ENCODE data around the gene RTN4R. TPM values are rescaled to one million over a fixed set of nuclear protein-coding genes. Genes with fewer than 3 reads are reported as not detected.

RTN4R gene
- total and polyA plus RNA-seq, 2 donors from 2014 or later: 1.2 to 2.5 TPM

DNA sequence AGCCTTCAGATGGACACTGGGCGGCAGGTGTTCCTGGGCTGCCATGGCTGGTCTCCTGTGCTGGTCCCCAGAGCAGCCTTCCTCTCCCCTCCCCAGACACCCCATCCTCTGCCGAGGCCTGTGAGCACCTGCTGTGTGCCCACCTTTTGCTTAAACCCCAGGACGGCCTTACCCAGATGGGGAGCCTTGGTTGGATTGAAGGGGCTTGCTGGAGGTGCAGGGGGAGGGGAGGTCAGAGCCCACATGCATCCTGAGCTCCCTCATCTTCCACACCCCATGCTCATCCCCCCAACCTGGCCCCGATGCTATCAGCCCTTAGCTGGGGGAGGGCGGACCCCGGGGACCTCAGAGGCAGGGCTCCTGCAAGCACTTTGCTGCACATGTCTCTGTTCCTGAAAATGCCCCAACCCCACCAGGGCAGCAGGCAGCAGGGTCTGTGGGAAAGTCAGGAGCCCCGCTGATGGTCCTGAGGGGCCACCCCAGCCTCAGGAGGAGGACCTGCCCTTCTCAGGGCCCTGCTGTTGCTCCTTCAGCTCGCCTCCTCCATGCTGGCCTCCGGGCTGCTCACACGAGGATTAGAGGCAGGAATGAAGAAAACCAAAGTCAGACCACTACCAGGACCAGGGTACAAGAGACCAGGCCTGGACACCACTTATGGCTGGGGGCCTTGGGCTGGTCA lies 75.7 kb downstream of the RTN4R start:
- H3K4me1 ChIP-seq (ENCODE audit: control insufficient read depth in 2 of 3, insufficient read depth in 2 of 3, low read depth in 1 of 3, low read length in 3 of 3): no peaks in the 10 kb centered on the region

DNA sequence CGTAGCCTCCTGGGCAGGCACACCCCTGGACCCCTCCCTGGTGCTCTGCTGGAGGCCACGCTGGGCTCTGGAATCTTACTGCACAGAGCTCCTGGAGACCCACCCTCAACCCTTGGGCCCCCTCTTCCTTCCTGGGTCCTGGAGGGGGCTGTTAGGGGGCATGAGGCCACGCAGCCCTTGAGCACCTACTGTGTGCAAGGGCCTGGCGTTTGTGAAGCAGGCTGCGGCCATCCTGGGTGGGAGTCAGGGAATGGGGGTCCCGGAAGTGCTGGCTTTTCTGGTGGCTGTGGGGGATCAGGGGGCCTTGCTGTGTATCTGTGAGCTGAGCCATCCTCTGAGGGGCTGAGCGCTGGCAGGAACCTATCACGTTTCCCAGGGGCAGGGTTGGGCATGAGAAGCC lies 76.3 kb downstream of the RTN4R start:
- Histone ChIP-seq H3K9me3 (ENCODE audit: control insufficient read depth in 2 of 3, insufficient read depth in 1 of 3, low read length in 3 of 3) (no peaks in the 10 kb centered on the region), H3K9ac (ENCODE audit: low read length in 3 of 3) (no peak overlapping the region), H3K4me1 (ENCODE audit: control insufficient read depth in 2 of 3, insufficient read depth in 2 of 3, low read depth in 1 of 3, low read length in 3 of 3) (no peaks in the 10 kb centered on the region), H3K27me3 (ENCODE audit: control insufficient read depth, insufficient read depth, low read length) (no peaks in the 10 kb centered on the region), H3K27ac (ENCODE audit: low read depth in 2 of 2, low read length in 2 of 2) (no peak overlapping the region), H3K4me3 (ENCODE audit: low read length in 3 of 3) (no peak overlapping the region), H3K36me3 (ENCODE audit: control insufficient read depth in 2 of 3, insufficient read depth in 3 of 3, low read length in 3 of 3) (no peaks in the 10 kb centered on the region)
- DNase-seq (no peak), FAIRE-seq (no peak)
- no peak for TF ChIP-seq CTCF (IDR thresholded peaks at IDR 0.05; ENCODE audit: borderline replicate concordance, extremely low read depth, insufficient read depth)
- intact Hi-C loops (cut with DNase I): no loop called here

More for the DNA sequence above, 75.7 kb downstream of the RTN4R start:
- intact Hi-C loops (cut with DNase I): no loop called here
- Histone ChIP-seq H3K36me3 (ENCODE audit: control insufficient read depth in 2 of 3, insufficient read depth in 3 of 3, low read length in 3 of 3) (no peaks in the 10 kb centered on the region), H3K4me3 (ENCODE audit: low read length in 3 of 3) (no peak overlapping the region), H3K27me3 (ENCODE audit: control insufficient read depth, insufficient read depth, low read length) (no peaks in the 10 kb centered on the region), H3K9me3 (ENCODE audit: control insufficient read depth in 2 of 3, insufficient read depth in 1 of 3, low read length in 3 of 3) (no peaks in the 10 kb centered on the region), H3K27ac (ENCODE audit: low read depth in 2 of 2, low read length in 2 of 2) (no peak overlapping the region), H3K9ac (ENCODE audit: low read length in 3 of 3) (no peak overlapping the region)
- no peak for FAIRE-seq
- TF ChIP-seq CTCF (IDR thresholded peaks at IDR 0.05; ENCODE audit: borderline replicate concordance, extremely low read depth, insufficient read depth): no peak
- no peak for DNase-seq

Small RNAs within 50 kb of the gene (microRNA-seq; reads per million reads assigned to microRNA genes)
- gene MIR1286: not detected

Other genes starting within 250 kb of the RTN4R start
- 27.7 TPM for gene TANGO2, start 247.2 kb downstream of the RTN4R start, total RNA-seq
- gene TANGO2, start 247.2 kb downstream of the RTN4R start, polyA plus RNA-seq (ENCODE audit: insufficient read depth, low read depth, low replicate concordance): 37.3 TPM
- gene DGCR8, start 188.1 kb downstream of the RTN4R start, total RNA-seq: 40.1 TPM
- 12.2 TPM for gene DGCR8, start 188.1 kb downstream of the RTN4R start, polyA plus RNA-seq (ENCODE audit: insufficient read depth, low read depth, low replicate concordance)
- 67.2 TPM for gene RANBP1, start 152.2 kb downstream of the RTN4R start, total RNA-seq
- 80.5 TPM for gene RANBP1, start 152.2 kb downstream of the RTN4R start, polyA plus RNA-seq (ENCODE audit: insufficient read depth, low read depth, low replicate concordance)
- 50.0 TPM for gene TRMT2A, start 151.1 kb downstream of the RTN4R start, total RNA-seq
- gene TRMT2A, start 151.1 kb downstream of the RTN4R start, polyA plus RNA-seq (ENCODE audit: insufficient read depth, low read depth, low replicate concordance): 37.3 TPM
- 57.1 TPM for gene ZDHHC8, start 136.5 kb downstream of the RTN4R start, total RNA-seq
- gene ZDHHC8, start 136.5 kb downstream of the RTN4R start, polyA plus RNA-seq (ENCODE audit: insufficient read depth, low read depth, low replicate concordance): 18.8 TPM
- gene CCDC188, start 117.3 kb downstream of the RTN4R start, total RNA-seq: 2.8 TPM
- 0.54 TPM for gene CCDC188, start 117.3 kb downstream of the RTN4R start, polyA plus RNA-seq (ENCODE audit: insufficient read depth, low read depth, low replicate concordance)
- 35.3 TPM for gene DGCR6L, start 51.7 kb upstream of the RTN4R start, total RNA-seq
- 137 TPM for gene DGCR6L, start 51.7 kb upstream of the RTN4R start, polyA plus RNA-seq (ENCODE audit: insufficient read depth, low read depth, low replicate concordance)
- gene ZNF74, start 125.8 kb upstream of the RTN4R start, total RNA-seq: 6.5 TPM
- 3.7 TPM for gene ZNF74, start 125.8 kb upstream of the RTN4R start, polyA plus RNA-seq (ENCODE audit: insufficient read depth, low read depth, low replicate concordance)
- gene SCARF2, start 169.5 kb upstream of the RTN4R start, total RNA-seq: 12.3 TPM
- 5.0 TPM for gene SCARF2, start 169.5 kb upstream of the RTN4R start, polyA plus RNA-seq (ENCODE audit: insufficient read depth, low read depth, low replicate concordance)
- 22.4 TPM for gene KLHL22, start 227.5 kb upstream of the RTN4R start, total RNA-seq
- 24.3 TPM for gene KLHL22, start 227.5 kb upstream of the RTN4R start, polyA plus RNA-seq (ENCODE audit: insufficient read depth, low read depth, low replicate concordance)
- gene MED15, start 239.3 kb upstream of the RTN4R start, total RNA-seq: 102 TPM
- gene MED15, start 239.3 kb upstream of the RTN4R start, polyA plus RNA-seq (ENCODE audit: insufficient read depth, low read depth, low replicate concordance): 31.7 TPM